Liver (tissue), 9 donors: ENCODE measurements around the gene CNR2. TPM values are rescaled to one million over a fixed set of nuclear protein-coding genes. Genes with fewer than 3 reads are reported as not detected.

Experiments used
- DNase-seq: peaks from one replicate; pipeline ENCODE4 v3.0.0-alpha.2; 2017; ENCODE audit warnings: low spot score
- H3K27ac ChIP-seq, 2 donors: one replicate each; pipeline ENCODE4 v1.7.0; 2013; ENCODE audit warnings: inconsistent platforms in 2 of 2, low read length in 2 of 2, control low read depth in 1 of 2, low read depth in 1 of 2, mild to moderate bottlenecking in 1 of 2
- H3K27me3 ChIP-seq, 4 donors: one replicate each; pipeline versions ENCODE4 v1.6.1 to v1.7.0; 2013; ENCODE audit warnings: low read length in 3 of 4, inconsistent platforms in 1 of 4, mild to moderate bottlenecking in 1 of 4, moderate library complexity in 1 of 4; ENCODE audit not compliant: control insufficient read depth in 4 of 4, insufficient read depth in 4 of 4
- H3K36me3 ChIP-seq, 4 donors: one replicate each; pipeline versions ENCODE4 v1.6.1 to v1.7.0; 2013; ENCODE audit warnings: low read length in 3 of 4, mild to moderate bottlenecking in 3 of 4, low read depth in 1 of 4, moderate library complexity in 1 of 4; ENCODE audit not compliant: control insufficient read depth in 4 of 4, insufficient read depth in 3 of 4
- H3K4me1 ChIP-seq, 4 donors: one replicate each; pipeline versions ENCODE4 v1.6.1 to v1.7.0; 2013; ENCODE audit warnings: low read length in 3 of 4, mild to moderate bottlenecking in 3 of 4, moderate library complexity in 1 of 4; ENCODE audit not compliant: control insufficient read depth in 4 of 4, insufficient read depth in 4 of 4
- H3K4me3 ChIP-seq, 3 donors: one replicate each; pipeline versions ENCODE4 v1.6.1 to v1.7.0; 2013; ENCODE audit warnings: low read length in 3 of 3, control low read depth in 1 of 3, low read depth in 1 of 3, mild to moderate bottlenecking in 1 of 3
- H3K9ac ChIP-seq, 2 donors: one replicate each; pipeline ENCODE4 v1.7.0; 2013; ENCODE audit warnings: low read length in 2 of 2, mild to moderate bottlenecking in 2 of 2, moderate library complexity in 2 of 2, control low read depth in 1 of 2, low read depth in 1 of 2
- H3K9me3 ChIP-seq, 4 donors: one replicate each; pipeline versions ENCODE4 v1.6.1 to v1.7.0; 2013; ENCODE audit warnings: low read length in 3 of 4; ENCODE audit not compliant: control insufficient read depth in 4 of 4
- EGR1 ChIP-seq, 2 donors: IDR thresholded peaks; 2 replicates each; pipeline ENCODE4 v1.6.1; 2016 to 2018; ENCODE audit warnings: antibody characterized with exemption in 2 of 2, low read depth in 2 of 2
- FOXA1 ChIP-seq: IDR thresholded peaks from 2 replicates; pipeline ENCODE4 v1.6.1; 2016; ENCODE audit warnings: antibody characterized with exemption
- FOXA2 ChIP-seq: IDR thresholded peaks from 2 replicates; pipeline ENCODE4 v1.6.1; 2016; ENCODE audit warnings: antibody characterized with exemption
- GABPA ChIP-seq, 2 donors: IDR thresholded peaks in 1 of 2; conservative IDR thresholded peaks in 1 of 2; 2 replicates each; pipeline ENCODE4 v1.6.1; 2016; ENCODE audit warnings: antibody characterized with exemption in 2 of 2, mild to moderate bottlenecking in 1 of 2, moderate library complexity in 1 of 2
- HNF4A ChIP-seq, 2 donors: conservative IDR thresholded peaks; 2 replicates each; pipeline ENCODE4 v1.6.1; 2016; ENCODE audit warnings: antibody characterized with exemption in 2 of 2, mild to moderate bottlenecking in 2 of 2
- HNF4G ChIP-seq: IDR thresholded peaks from 2 replicates; pipeline ENCODE4 v1.6.1; 2016; ENCODE audit warnings: antibody characterized with exemption
- JUND ChIP-seq, 2 donors: IDR thresholded peaks; 2 replicates each; pipeline ENCODE4 v1.6.1; 2016; ENCODE audit warnings: antibody characterized with exemption in 2 of 2
- NR2F2 ChIP-seq: IDR thresholded peaks from 2 replicates; pipeline ENCODE4 v1.6.1; 2016; ENCODE audit warnings: antibody characterized with exemption
- RAD21 ChIP-seq, 2 donors: IDR thresholded peaks; 2 replicates each; pipeline ENCODE4 v1.6.1; 2016; ENCODE audit warnings: antibody characterized with exemption in 2 of 2, mild to moderate bottlenecking in 2 of 2
- RXRA ChIP-seq, 2 donors: IDR thresholded peaks; 2 replicates each; pipeline ENCODE4 v1.6.1; 2017 to 2018; ENCODE audit warnings: antibody characterized with exemption in 2 of 2, mild to moderate bottlenecking in 1 of 2
- SP1 ChIP-seq: IDR thresholded peaks from 2 replicates; pipeline ENCODE4 v1.6.1; 2018; ENCODE audit warnings: antibody characterized with exemption, mild to moderate bottlenecking
- TAF1 ChIP-seq: conservative IDR thresholded peaks from 2 replicates; pipeline ENCODE4 v1.6.1; 2016; ENCODE audit warnings: antibody characterized with exemption, mild to moderate bottlenecking
- YY1 ChIP-seq: IDR thresholded peaks from 2 replicates; pipeline ENCODE4 v1.6.1; 2016; ENCODE audit warnings: antibody characterized with exemption, mild to moderate bottlenecking
- WGBS: extraction: QIAGEN DNeasy Blood & Tissue Kit; methylation state at CpG from one replicate; pipeline ENCODE4 v1.1.7; 2013; 5-methylcytosine and 5-hydroxymethylcytosine counted together
- polyA plus RNA-seq, 2 donors: library from polyadenylated mRNA; stranded (reverse) in 1 of 2; unstranded in 1 of 2; fragments of 200-250 nt in 1 of 2; fragments of >200 nt in 1 of 2; fragmentation: Nextera tagmentation in 1 of 2; extraction: Ambion mirVana in 1 of 2; gene quantifications; one replicate each; pipeline versions ENCODE4 v1.2.1 to v1.2.3, GENCODE V29; 2013 to 2015
- total RNA-seq, 2 donors: library from RNA; depleted of rRNA; stranded (reverse); fragments of >200 nt; gene quantifications; one replicate each; pipeline ENCODE4 v1.2.3, GENCODE V29; 2014
- TF ChIP-seq, protein P1 (sequence below): fragments of 150-350 bp; IDR thresholded peaks from 2 replicates; pipeline ENCODE4 v1.5.1; 2017; ENCODE audit warnings: improper control_type of control experiment, low read depth, low read length; ENCODE audit not compliant: missing input control
- TF ChIP-seq, protein P2 (sequence below): IDR thresholded peaks from 2 replicates; pipeline ENCODE4 v1.6.1; 2016; ENCODE audit warnings: antibody characterized with exemption
- TF ChIP-seq, protein P3 (sequence below): IDR thresholded peaks from 2 replicates; pipeline ENCODE4 v1.6.1; 2016; ENCODE audit warnings: antibody characterized with exemption
- TF ChIP-seq, protein P4 (sequence below): IDR thresholded peaks from 2 replicates; pipeline ENCODE4 v1.6.1; 2016; ENCODE audit warnings: antibody characterized with exemption
- TF ChIP-seq, protein P5 (sequence below): IDR thresholded peaks from 2 replicates; pipeline ENCODE4 v1.6.1; 2016; ENCODE audit warnings: antibody characterized with exemption, mild to moderate bottlenecking
- donor health status: healthy.
- donor health status: healthy.
- donor health status: healthy.
- donor health status: healthy.
- donor health status: healthy.

CNR2 gene
- total and polyA plus RNA-seq, 4 donors: 0.03 to 0.28 (median 0.09) TPM

DNA sequence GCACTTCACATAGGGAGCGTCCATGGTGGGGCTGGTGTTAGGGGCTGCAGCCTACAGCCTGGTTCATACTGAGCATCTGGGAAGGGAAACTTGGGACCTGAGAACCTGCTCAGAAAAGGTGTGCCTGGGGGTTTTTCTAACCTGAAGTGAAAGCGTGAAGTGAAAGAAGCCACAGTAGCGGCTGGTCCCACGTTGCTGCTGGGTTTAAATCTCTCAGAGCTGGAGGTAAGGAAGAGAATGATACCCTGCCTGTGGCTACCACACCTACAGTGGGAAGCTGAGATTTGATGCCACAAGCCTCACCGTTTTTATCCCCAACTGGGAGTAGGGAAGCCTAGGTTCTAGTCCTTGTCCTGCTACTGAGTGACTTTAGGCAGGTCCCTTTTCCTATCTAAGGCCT, 24.1 kb downstream of the CNR2 start:
- Histone ChIP-seq H3K27ac (no peak overlapping the region), H3K27me3 (no peaks in the 10 kb centered on the region), H3K9me3 (no peaks in the 10 kb centered on the region), H3K4me3 (no peak overlapping the region), H3K4me1 (no peaks in the 10 kb centered on the region), H3K9ac (no peak overlapping the region), H3K36me3 (no peaks in the 10 kb centered on the region)
- TF ChIP-seq, protein P1, sequence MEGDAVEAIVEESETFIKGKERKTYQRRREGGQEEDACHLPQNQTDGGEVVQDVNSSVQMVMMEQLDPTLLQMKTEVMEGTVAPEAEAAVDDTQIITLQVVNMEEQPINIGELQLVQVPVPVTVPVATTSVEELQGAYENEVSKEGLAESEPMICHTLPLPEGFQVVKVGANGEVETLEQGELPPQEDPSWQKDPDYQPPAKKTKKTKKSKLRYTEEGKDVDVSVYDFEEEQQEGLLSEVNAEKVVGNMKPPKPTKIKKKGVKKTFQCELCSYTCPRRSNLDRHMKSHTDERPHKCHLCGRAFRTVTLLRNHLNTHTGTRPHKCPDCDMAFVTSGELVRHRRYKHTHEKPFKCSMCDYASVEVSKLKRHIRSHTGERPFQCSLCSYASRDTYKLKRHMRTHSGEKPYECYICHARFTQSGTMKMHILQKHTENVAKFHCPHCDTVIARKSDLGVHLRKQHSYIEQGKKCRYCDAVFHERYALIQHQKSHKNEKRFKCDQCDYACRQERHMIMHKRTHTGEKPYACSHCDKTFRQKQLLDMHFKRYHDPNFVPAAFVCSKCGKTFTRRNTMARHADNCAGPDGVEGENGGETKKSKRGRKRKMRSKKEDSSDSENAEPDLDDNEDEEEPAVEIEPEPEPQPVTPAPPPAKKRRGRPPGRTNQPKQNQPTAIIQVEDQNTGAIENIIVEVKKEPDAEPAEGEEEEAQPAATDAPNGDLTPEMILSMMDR: no peak
- TF ChIP-seq HNF4A (conservative IDR thresholded peaks at IDR 0.05): no peak
- TF ChIP-seq HNF4G: no peak
- TF ChIP-seq YY1: no peak
- TF ChIP-seq, protein P2, sequence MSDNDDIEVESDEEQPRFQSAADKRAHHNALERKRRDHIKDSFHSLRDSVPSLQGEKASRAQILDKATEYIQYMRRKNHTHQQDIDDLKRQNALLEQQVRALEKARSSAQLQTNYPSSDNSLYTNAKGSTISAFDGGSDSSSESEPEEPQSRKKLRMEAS: no peak
- TF ChIP-seq FOXA2: no peak
- TF ChIP-seq, protein P3, sequence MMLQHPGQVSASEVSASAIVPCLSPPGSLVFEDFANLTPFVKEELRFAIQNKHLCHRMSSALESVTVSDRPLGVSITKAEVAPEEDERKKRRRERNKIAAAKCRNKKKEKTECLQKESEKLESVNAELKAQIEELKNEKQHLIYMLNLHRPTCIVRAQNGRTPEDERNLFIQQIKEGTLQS: no peak
- TF ChIP-seq JUND (IDR thresholded peaks at IDR 0.05): no peak
- no peak for TF ChIP-seq GABPA (IDR thresholded peaks at IDR 0.05 in 1 of 2, conservative IDR thresholded peaks at IDR 0.05 in 1 of 2)
- TF ChIP-seq, protein P4, sequence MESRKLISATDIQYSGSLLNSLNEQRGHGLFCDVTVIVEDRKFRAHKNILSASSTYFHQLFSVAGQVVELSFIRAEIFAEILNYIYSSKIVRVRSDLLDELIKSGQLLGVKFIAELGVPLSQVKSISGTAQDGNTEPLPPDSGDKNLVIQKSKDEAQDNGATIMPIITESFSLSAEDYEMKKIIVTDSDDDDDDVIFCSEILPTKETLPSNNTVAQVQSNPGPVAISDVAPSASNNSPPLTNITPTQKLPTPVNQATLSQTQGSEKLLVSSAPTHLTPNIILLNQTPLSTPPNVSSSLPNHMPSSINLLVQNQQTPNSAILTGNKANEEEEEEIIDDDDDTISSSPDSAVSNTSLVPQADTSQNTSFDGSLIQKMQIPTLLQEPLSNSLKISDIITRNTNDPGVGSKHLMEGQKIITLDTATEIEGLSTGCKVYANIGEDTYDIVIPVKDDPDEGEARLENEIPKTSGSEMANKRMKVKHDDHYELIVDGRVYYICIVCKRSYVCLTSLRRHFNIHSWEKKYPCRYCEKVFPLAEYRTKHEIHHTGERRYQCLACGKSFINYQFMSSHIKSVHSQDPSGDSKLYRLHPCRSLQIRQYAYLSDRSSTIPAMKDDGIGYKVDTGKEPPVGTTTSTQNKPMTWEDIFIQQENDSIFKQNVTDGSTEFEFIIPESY: no peak
- TF ChIP-seq RXRA (IDR thresholded peaks at IDR 0.05): no peak
- TF ChIP-seq RAD21 (IDR thresholded peaks at IDR 0.05): no peak
- TF ChIP-seq, protein P5, sequence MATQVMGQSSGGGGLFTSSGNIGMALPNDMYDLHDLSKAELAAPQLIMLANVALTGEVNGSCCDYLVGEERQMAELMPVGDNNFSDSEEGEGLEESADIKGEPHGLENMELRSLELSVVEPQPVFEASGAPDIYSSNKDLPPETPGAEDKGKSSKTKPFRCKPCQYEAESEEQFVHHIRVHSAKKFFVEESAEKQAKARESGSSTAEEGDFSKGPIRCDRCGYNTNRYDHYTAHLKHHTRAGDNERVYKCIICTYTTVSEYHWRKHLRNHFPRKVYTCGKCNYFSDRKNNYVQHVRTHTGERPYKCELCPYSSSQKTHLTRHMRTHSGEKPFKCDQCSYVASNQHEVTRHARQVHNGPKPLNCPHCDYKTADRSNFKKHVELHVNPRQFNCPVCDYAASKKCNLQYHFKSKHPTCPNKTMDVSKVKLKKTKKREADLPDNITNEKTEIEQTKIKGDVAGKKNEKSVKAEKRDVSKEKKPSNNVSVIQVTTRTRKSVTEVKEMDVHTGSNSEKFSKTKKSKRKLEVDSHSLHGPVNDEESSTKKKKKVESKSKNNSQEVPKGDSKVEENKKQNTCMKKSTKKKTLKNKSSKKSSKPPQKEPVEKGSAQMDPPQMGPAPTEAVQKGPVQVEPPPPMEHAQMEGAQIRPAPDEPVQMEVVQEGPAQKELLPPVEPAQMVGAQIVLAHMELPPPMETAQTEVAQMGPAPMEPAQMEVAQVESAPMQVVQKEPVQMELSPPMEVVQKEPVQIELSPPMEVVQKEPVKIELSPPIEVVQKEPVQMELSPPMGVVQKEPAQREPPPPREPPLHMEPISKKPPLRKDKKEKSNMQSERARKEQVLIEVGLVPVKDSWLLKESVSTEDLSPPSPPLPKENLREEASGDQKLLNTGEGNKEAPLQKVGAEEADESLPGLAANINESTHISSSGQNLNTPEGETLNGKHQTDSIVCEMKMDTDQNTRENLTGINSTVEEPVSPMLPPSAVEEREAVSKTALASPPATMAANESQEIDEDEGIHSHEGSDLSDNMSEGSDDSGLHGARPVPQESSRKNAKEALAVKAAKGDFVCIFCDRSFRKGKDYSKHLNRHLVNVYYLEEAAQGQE: no peak
- TF ChIP-seq TAF1: no peak
- TF ChIP-seq EGR1 (IDR thresholded peaks at IDR 0.05; ENCODE audit: low read depth in 2 of 2): no peak
- TF ChIP-seq FOXA1: no peak
- no peak for TF ChIP-seq SP1
- WGBS: 86% methylated on average over 5 of the region's 5 CpGs
- DNase-seq: no peak

DNA sequence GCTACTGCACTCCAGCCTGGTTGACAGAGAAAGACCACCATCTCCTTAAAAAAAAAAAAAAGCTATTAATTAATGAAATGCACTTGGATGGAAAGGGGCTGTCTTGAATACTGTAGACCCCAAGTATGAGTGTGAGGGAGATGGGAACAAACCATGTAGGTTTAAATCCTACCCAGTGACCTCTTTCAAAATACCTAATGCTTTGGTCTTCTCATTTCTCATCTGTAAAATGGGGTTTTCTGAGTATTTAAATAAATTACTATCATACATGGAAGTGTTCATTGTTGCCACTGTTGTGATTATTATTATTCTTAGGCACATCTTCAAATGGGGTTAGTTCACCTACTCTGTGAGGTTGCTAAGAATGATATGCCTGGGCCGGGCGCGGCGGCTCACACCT, 27.9 kb downstream of the CNR2 start:
- Histone ChIP-seq H3K9ac (no peak overlapping the region), H3K27me3 (no peaks in the 10 kb centered on the region), H3K4me1 (no peaks in the 10 kb centered on the region), H3K27ac (no peak overlapping the region), H3K9me3 (no peaks in the 10 kb centered on the region), H3K4me3 (no peak overlapping the region), H3K36me3 (no peaks in the 10 kb centered on the region)
- DNase-seq: no peak
- TF ChIP-seq SP1 (no peak), JUND (IDR thresholded peaks at IDR 0.05) (no peak), HNF4A (conservative IDR thresholded peaks at IDR 0.05) (no peak), YY1 (no peak), NR2F2 (no peak), RAD21 (IDR thresholded peaks at IDR 0.05) (no peak), EGR1 (IDR thresholded peaks at IDR 0.05; ENCODE audit: low read depth in 2 of 2) (no peak), TAF1 (no peak)
- TF ChIP-seq, protein P5: no peak
- TF ChIP-seq, protein P2: no peak
- TF ChIP-seq, protein P3: no peak
- TF ChIP-seq, protein P4: no peak
- 88% methylated on average over 4 of the region's 4 CpGs for WGBS
